Astrocyte of the cerebellum (primary cell): Measurements from ENCODE around the gene TRAFD1.

Experiments
- DNase-seq: peaks from one replicate; pipeline ENCODE4 v3.0.0-alpha.2; 2011; ENCODE audit warnings: low read depth
- H3K4me3 ChIP-seq: 2 replicates; pipeline ENCODE4 v1.5.1; 2011; ENCODE audit warnings: mild to moderate bottlenecking, low read depth, low read length, moderate library complexity
- in situ Hi-C: cut with HindIII; loops from 2 replicates; pipeline ENCODE4 v1.10.0; 2017; ENCODE audit warnings: low sequenced_read_pairs
- TF ChIP-seq, protein P1 (sequence below): IDR thresholded peaks from 2 replicates; pipeline ENCODE4 v1.5.1; 2012; ENCODE audit warnings: low read length, low read depth, moderate library complexity, mild to moderate bottlenecking; ENCODE audit errors: missing control alignments

TRAFD1 gene

DNA sequence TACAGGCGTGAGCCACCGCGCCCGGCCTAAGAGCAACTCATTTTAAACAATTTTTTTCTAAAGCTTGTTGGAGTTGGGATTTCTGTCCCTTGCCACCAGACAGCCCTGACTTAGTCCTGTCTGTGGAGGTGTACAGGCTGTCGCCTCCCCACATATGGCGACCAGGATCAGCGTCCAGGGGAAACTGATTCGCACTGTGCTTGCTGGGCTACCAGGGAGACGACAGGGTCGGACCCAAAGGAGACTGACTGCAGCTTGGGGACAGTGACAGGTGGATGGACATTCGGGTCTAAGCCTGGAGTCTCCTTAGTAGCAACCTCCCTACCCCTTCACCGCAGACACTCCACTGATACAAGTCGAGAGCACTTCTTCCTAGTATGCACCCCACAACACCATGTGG, 40.3 kb downstream of the TRAFD1 start:
- TF ChIP-seq, protein P1, sequence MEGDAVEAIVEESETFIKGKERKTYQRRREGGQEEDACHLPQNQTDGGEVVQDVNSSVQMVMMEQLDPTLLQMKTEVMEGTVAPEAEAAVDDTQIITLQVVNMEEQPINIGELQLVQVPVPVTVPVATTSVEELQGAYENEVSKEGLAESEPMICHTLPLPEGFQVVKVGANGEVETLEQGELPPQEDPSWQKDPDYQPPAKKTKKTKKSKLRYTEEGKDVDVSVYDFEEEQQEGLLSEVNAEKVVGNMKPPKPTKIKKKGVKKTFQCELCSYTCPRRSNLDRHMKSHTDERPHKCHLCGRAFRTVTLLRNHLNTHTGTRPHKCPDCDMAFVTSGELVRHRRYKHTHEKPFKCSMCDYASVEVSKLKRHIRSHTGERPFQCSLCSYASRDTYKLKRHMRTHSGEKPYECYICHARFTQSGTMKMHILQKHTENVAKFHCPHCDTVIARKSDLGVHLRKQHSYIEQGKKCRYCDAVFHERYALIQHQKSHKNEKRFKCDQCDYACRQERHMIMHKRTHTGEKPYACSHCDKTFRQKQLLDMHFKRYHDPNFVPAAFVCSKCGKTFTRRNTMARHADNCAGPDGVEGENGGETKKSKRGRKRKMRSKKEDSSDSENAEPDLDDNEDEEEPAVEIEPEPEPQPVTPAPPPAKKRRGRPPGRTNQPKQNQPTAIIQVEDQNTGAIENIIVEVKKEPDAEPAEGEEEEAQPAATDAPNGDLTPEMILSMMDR: no peak
- no peak overlapping the region for H3K4me3 ChIP-seq
- in situ Hi-C loops: no loop called here

DNA sequence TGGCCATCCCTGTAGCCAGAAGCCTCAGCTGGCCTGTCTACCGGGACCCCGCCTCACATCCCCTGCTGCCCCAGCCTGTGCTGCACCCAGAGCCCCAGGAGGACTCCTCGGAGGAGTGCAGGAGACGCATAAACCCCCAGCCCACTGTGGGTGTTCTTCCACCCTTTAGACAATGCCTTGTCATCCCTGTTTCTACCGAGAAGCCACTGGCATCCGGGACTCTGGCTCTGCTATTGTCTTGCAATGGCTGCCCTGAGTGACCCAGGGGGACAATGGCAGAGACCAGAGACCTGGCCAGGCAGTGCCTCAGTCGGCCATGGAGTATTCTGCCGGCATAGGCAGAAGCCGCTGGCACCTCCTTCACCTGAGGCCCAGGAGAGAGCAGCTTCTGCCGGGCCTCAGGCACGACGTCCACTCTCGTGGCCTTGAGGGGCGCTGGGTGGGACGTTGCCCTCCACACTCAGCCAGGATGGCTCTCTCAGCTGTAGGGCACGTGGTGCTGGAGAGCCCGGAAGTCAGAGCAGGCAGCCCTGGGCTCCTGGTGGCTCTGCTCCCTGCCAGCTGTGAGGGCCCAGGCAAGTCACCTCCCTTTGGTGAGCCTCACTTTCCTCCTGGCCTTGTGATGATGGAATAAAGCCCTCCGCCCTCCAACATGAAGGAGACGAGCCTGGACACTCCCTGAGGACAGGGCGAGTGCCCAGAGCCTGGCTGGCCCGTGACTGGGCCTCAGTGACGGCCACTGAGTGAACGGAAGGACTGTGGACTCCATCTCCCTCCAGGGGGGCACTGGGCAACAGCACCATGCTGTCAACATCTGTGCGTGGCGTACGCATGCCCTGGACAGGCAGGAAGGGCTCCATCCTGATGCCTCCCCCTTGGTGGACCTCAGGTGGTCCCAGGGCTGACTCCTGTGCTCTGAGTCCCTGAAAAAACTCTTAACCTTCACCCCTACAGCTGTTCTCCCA, 41.0 kb downstream of the TRAFD1 start:
- DNase-seq: no peak
- H3K4me3 ChIP-seq: no peak overlapping the region
- TF ChIP-seq, protein P1: no peak
- in situ Hi-C loops: no loop called here

More for the DNA sequence above, 40.3 kb downstream of the TRAFD1 start:
- no peak for DNase-seq

DNA sequence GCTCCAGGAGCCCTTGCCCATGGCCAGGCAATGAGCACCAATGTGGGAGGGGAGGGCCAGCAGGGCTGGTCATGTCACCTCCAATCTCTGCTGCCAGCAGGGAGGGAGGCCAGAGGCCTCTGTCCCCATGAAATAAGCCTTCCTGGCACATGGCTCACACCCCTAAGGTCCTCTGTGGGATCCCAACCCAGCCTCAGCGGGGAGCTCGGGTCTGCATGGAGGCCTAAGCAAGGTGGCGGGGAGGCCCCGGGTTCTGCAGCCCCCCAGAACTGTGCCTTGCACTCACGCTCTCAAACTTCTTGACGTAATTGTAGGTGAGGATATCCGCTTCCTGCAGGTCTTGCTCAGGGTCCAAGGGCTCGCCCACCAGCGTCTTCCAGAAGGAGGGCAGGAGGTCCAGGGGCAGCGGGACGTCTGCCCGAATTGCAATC, 41.7 kb downstream of the TRAFD1 start:
- DNase-seq: no peak
- in situ Hi-C loops: no loop called here
- H3K4me3 ChIP-seq: no peak overlapping the region
- TF ChIP-seq, protein P1: no peak

DNA sequence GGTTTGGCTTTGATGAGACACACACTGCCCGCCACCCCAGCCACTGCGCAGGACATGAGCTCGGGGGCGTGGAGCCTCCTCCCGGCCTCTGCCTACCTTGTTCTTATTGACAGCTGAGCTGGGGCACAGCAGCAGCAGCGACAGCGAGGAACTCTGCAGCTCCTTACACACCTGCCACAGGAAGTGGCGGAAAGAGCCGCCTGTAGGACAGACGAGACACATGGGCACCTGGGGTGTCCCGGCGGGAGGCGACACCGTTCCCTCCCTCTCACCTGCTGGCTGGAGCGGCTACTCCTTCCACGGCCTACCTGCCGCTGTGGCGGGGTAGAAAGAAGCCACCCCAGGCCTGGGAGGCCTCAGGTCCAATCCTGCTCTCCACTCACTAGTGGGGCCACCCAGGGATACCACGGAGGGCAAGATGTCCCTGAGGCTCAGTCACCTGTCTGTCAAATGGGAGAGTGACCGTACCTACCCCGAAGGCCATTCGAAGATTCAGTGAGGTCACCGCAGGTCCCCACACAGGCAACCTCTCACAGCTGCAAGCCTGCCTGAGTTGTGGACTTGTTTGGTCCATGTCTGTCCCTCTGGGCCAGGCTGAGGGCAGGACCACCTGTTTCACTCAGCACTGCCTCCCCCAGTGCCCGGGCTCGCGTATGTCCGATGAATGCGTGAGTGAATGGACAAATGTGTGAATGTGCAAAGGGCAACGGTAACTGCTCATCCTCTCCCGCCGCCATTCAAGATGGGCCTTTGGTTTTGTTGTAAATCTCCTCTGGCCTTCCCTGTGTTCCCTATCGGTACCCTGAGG, 42.6 kb downstream of the TRAFD1 start:
- TF ChIP-seq, protein P1: no peak
- no peak for DNase-seq
- in situ Hi-C loops: no loop called here

DNA sequence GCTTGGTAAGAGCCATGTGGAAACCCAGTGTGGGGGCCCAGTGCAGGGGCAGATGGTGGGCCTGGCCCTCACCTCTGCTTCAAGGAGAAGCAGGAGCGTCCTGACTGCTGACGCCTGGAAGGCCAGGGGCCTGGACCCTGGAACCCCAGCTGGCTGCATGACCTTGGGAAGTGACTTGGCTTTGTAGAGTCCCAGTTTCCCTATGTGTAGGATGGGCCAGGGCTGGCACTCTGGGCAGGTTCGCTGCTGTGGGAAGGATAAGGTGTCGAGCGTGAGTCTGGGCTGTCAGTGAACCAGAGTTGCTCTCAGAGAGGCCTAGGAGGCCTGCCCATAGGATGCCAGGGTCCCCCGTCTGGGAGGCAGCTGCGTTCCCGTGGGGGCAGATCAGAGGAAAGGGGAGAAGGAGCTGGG, 43.2 kb downstream of the TRAFD1 start:
- no peak for DNase-seq
- in situ Hi-C loops: no loop called here
- no peak overlapping the region for H3K4me3 ChIP-seq
- TF ChIP-seq, protein P1: no peak

More for the DNA sequence above, 42.6 kb downstream of the TRAFD1 start:
- H3K4me3 ChIP-seq: no peak overlapping the region

DNA sequence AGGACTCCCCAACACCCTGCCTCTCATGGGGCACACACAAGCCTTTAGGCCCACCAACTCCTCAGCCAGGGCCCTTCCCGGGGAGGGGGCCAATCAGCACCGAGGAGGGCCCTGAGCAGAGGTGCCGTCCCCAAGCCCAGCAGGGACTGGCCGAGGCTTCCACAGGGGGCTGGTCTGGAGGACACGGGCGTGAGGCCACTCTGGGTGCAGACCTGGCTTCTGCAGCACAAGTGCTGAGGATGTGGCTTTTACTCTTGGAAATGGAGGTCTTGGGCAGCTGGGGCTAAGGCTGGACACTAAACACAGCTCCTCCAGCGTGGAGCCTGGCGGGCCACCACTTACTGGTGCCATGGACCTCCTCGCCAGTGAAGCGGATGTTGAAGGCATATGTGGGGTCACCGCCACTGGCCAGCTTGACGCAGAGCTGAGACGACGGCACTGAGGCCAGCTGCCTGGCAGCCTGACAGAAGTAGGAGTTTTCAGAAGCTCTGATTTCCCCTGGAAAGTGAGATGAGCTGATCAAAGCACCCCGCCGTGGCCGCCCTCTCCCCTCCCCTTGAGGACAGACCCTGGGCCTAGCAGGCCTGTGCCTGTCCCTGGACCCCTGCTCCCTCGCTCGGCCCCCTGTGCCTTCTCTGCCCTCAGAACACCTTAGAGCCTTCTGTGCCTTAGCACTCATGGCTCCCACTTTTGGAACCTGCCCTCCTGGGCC, 44.0 kb downstream of the TRAFD1 start:
- H3K4me3 ChIP-seq: no peak overlapping the region
- DNase-seq: no peak
- TF ChIP-seq, protein P1: no peak
- in situ Hi-C loops: no loop called here
